ENCODE data around the gene CARS1.
A peak's percentile ranks its signal among the peaks of the same experiment; 100 is the strongest.

Gene CARS1

GRCh38 chr11:3056296-3057068 lies 741 bp downstream of the CARS1 start:
- TF ChIP-seq, protein P1, sequence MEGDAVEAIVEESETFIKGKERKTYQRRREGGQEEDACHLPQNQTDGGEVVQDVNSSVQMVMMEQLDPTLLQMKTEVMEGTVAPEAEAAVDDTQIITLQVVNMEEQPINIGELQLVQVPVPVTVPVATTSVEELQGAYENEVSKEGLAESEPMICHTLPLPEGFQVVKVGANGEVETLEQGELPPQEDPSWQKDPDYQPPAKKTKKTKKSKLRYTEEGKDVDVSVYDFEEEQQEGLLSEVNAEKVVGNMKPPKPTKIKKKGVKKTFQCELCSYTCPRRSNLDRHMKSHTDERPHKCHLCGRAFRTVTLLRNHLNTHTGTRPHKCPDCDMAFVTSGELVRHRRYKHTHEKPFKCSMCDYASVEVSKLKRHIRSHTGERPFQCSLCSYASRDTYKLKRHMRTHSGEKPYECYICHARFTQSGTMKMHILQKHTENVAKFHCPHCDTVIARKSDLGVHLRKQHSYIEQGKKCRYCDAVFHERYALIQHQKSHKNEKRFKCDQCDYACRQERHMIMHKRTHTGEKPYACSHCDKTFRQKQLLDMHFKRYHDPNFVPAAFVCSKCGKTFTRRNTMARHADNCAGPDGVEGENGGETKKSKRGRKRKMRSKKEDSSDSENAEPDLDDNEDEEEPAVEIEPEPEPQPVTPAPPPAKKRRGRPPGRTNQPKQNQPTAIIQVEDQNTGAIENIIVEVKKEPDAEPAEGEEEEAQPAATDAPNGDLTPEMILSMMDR (IDR thresholded peaks at IDR 0.05; ENCODE audit: low read depth, low read length): no peak
- DNase-seq (ENCODE audit: low read depth in 2 of 2): peak in 1 of 2 donors; percentile 18

GRCh38 chr11:3055891-3056290 lies 1.3 kb downstream of the CARS1 start:
- H3K4me3 ChIP-seq (replicated peaks in 1 of 2; ENCODE audit: low read depth in 2 of 2, low read length in 2 of 2): peak overlapping the region; percentile 80 to 99
- TF ChIP-seq, protein P1 (IDR thresholded peaks at IDR 0.05; ENCODE audit: low read depth, low read length): no peak
- no peak for DNase-seq (ENCODE audit: low read depth in 2 of 2)

More at GRCh38 chr11:3056296-3057068, 741 bp downstream of the CARS1 start:
- peak overlapping the region; percentile 80 to 99 for H3K4me3 ChIP-seq (replicated peaks in 1 of 2; ENCODE audit: low read depth in 2 of 2, low read length in 2 of 2)

GRCh38 chr11:3052567-3052966 lies 4.7 kb downstream of the CARS1 start:
- H3K4me3 ChIP-seq (replicated peaks in 1 of 2; ENCODE audit: low read depth in 2 of 2, low read length in 2 of 2): no peak overlapping the region
- TF ChIP-seq, protein P1 (IDR thresholded peaks at IDR 0.05; ENCODE audit: low read depth, low read length): no peak
- no peak for DNase-seq (ENCODE audit: low read depth in 2 of 2)

GRCh38 chr11:3052109-3052479 lies 5.1 kb downstream of the CARS1 start:
- H3K4me3 ChIP-seq (replicated peaks in 1 of 2; ENCODE audit: low read depth in 2 of 2, low read length in 2 of 2): no peak overlapping the region

DNA sequence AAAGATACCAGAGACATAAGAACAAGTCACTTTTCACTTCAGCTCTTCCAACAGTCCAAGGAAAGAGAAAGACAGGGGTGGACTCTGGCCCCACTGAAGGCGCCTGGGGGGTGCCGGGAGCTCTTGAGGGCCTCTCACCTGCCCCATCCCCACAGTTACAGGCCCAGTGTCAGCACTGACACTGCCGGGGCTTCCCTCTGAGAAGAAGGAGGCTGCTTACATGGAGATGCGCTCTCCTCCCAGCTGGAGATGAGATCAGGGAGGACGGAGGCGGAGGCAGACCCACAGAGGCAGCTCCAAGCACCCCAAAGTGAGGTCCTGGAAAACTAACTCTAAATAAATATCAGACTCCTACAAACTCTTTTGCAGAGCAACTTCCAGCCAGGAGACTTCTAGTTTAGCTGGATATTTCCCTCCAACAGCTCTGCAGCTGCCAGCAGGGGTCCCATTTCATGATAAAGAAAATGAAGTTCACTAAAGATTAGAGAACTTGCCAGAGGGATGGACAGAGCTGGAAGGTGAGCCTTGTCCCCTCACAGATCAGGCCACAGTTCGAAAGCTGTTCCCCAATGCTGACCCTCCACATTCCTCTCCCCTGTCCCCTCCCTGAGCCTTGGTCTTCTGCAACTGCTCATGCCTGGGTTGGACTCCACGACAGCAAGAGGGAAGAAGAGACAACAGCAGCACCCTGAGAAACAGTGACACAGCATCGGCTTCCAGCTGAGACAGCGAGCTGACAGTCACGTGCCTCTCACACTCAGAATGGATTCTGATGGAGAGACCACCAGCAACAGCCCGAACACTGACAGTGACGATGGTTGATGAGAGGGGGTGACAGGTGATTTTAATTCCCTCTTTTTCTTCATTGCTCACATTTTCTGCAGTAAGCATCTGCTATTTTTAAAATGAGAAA lies 5.8 kb downstream of the CARS1 start:
- TF ChIP-seq, protein P1 (IDR thresholded peaks at IDR 0.05; ENCODE audit: low read depth, low read length): peak; percentile 14
- no peak overlapping the region for H3K4me3 ChIP-seq (replicated peaks in 1 of 2; ENCODE audit: low read depth in 2 of 2, low read length in 2 of 2)
- no peak for DNase-seq (ENCODE audit: low read depth in 2 of 2)

More at GRCh38 chr11:3052109-3052479, 5.1 kb downstream of the CARS1 start:
- DNase-seq (ENCODE audit: low read depth in 2 of 2): no peak
- TF ChIP-seq, protein P1 (IDR thresholded peaks at IDR 0.05; ENCODE audit: low read depth, low read length): no peak

DNA sequence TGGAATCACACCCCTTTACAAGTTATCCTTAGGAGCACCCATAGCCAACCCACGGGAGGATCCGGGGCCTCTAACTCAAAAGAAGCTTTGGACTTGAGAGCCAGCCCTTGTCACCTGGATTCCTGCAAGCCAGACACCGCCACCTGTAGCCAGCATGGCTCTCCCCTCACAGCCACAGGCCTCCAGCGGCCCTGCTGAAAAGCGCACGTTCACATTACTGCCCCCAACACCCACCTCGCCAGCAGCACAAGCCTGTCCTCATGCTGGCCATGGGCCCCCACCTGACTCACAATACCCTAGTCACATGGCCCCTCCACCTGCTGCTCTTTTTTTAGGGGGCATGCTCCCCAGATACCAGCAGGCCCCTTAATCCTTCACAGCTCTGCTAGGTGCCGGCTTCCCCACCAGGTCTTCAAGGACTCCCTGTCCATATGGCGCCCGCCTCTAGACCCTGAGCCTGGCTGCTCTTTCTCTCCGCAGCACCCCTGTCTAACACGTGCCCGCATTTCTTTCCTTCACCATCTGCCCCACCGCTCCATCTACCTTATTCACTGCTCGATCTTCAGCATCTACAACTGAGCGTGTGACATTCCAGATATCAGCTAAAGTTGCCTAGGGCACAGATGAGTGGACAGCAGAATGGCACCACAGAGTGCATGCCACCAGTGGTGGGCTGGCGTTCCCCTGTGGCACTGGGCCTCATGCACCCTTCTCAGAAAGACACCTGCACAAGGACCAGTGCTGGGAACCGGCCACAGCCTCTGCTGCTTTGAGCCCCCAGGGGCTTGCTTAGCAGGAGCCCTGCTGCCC lies 6.6 kb downstream of the CARS1 start:
- no peak overlapping the region for H3K4me3 ChIP-seq (replicated peaks in 1 of 2; ENCODE audit: low read depth in 2 of 2, low read length in 2 of 2)
- no peak for DNase-seq (ENCODE audit: low read depth in 2 of 2)
- TF ChIP-seq, protein P1 (IDR thresholded peaks at IDR 0.05; ENCODE audit: low read depth, low read length): no peak
